Measurements from ENCODE around the gene FOXL2.

Gene FOXL2

GRCh38 chr3:138914870-138915502 lies 32.0 kb downstream of the FOXL2 start:
- no peak for DNase-seq (ENCODE audit: low spot score)
- in situ Hi-C loops (cut with MboI; ENCODE audit: low pct_unique_long_range_greater_than_20kb, low sequenced_read_pairs, unreplicated experiment): loop anchor here (5.0 to 25.0 kb wide), 3 partner anchors 218 to 853 kb away; partner anchors contain the start of gene CEP70
- TF ChIP-seq CTCF (IDR thresholded peaks at IDR 0.05; ENCODE audit: extremely low read depth, insufficient read depth, missing control alignments): no peak

- in situ Hi-C loops (cut with MboI; ENCODE audit: low pct_unique_long_range_greater_than_20kb, low sequenced_read_pairs, unreplicated experiment): loop anchor here (5.0 to 25.0 kb wide), 3 partner anchors 216 to 851 kb away; partner anchors contain the start of gene CEP70
- TF ChIP-seq CTCF (IDR thresholded peaks at IDR 0.05; ENCODE audit: extremely low read depth, insufficient read depth, missing control alignments): no peak
- DNase-seq (ENCODE audit: low spot score): no peak
Observed at GRCh38 chr3:138913766-138914165, 33.2 kb downstream of the FOXL2 start.

- in situ Hi-C loops (cut with MboI; ENCODE audit: low pct_unique_long_range_greater_than_20kb, low sequenced_read_pairs, unreplicated experiment): loop anchor here (5.0 to 25.0 kb wide), 3 partner anchors 215 to 850 kb away; partner anchors contain the start of gene CEP70
- no peak for DNase-seq (ENCODE audit: low spot score)
- TF ChIP-seq CTCF (IDR thresholded peaks at IDR 0.05; ENCODE audit: extremely low read depth, insufficient read depth, missing control alignments): no peak
Observed at GRCh38 chr3:138912237-138912636, 34.7 kb downstream of the FOXL2 start.

GRCh38 chr3:138911621-138912020 lies 35.3 kb downstream of the FOXL2 start:
- in situ Hi-C loops (cut with MboI; ENCODE audit: low pct_unique_long_range_greater_than_20kb, low sequenced_read_pairs, unreplicated experiment): loop anchor here (5.0 to 25.0 kb wide), 3 partner anchors 214 to 849 kb away; partner anchors contain the start of gene CEP70
- DNase-seq (ENCODE audit: low spot score): no peak
- no peak for TF ChIP-seq CTCF (IDR thresholded peaks at IDR 0.05; ENCODE audit: extremely low read depth, insufficient read depth, missing control alignments)

- no peak for DNase-seq (ENCODE audit: low spot score)
- TF ChIP-seq CTCF (IDR thresholded peaks at IDR 0.05; ENCODE audit: extremely low read depth, insufficient read depth, missing control alignments): no peak
- in situ Hi-C loops (cut with MboI; ENCODE audit: low pct_unique_long_range_greater_than_20kb, low sequenced_read_pairs, unreplicated experiment): loop anchor here (5.0 to 25.0 kb wide), 3 partner anchors 213 to 848 kb away; partner anchors contain the start of gene CEP70
Observed at GRCh38 chr3:138909904-138910303, 37.0 kb downstream of the FOXL2 start.

GRCh38 chr3:138908846-138909245 lies 38.1 kb downstream of the FOXL2 start:
- in situ Hi-C loops (cut with MboI; ENCODE audit: low pct_unique_long_range_greater_than_20kb, low sequenced_read_pairs, unreplicated experiment): loop anchor here (25.0 kb wide), 1 partner anchor 847 kb away; no protein-coding TSS in a partner anchor
- no peak for DNase-seq (ENCODE audit: low spot score)
- no peak for TF ChIP-seq CTCF (IDR thresholded peaks at IDR 0.05; ENCODE audit: extremely low read depth, insufficient read depth, missing control alignments)
